Retinal pigment epithelial cell (primary cell): Measurements from ENCODE around the gene ZNF516.

Experiments
- DNase-seq: peaks from one replicate; pipeline ENCODE4 v3.0.0-alpha.2; 2010; ENCODE audit warnings: low read depth
- H3K4me3 ChIP-seq: 2 replicates; pipeline ENCODE4 v1.5.1; 2011; ENCODE audit warnings: mild to moderate bottlenecking, low read length, control low read depth, moderate library complexity
- CTCF ChIP-seq: conservative IDR thresholded peaks from 2 replicates; pipeline ENCODE4 v1.5.1; 2011; ENCODE audit warnings: low read depth, low read length, control low read depth, inconsistent platforms

Gene ZNF516

DNA sequence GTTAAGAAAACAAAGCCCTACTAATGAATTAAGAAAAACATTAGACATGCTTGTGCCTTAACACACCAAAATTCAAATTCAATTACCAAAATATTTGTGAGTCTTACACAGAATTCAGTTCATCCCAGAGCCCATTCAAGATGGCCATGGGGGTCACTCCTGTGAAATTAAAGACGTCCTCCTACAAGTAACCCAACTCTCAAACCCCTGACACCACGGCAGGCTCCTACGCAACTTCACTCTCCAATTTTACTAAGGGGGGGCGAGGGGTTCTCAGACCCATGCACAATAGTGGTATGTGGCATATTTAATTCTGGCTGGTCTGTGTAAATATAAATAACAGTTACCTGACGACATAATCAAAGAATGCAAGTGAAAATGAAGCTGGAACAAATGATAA, 5.0 kb downstream of the ZNF516 start:
- DNase-seq, result no peak
- H3K4me3 ChIP-seq, result peak overlapping the region; percentile 83
- TF ChIP-seq CTCF, result no peak

- TF ChIP-seq CTCF, result no peak
- no peak for DNase-seq
- H3K4me3 ChIP-seq, result no peak overlapping the region
Observed at GRCh38 chr18:76489081-76489480, 6.0 kb downstream of the ZNF516 start.

- TF ChIP-seq CTCF, result no peak
- H3K4me3 ChIP-seq, result no peak overlapping the region
- no peak for DNase-seq
Observed at GRCh38 chr18:76488190-76488589, 6.9 kb downstream of the ZNF516 start.

DNA sequence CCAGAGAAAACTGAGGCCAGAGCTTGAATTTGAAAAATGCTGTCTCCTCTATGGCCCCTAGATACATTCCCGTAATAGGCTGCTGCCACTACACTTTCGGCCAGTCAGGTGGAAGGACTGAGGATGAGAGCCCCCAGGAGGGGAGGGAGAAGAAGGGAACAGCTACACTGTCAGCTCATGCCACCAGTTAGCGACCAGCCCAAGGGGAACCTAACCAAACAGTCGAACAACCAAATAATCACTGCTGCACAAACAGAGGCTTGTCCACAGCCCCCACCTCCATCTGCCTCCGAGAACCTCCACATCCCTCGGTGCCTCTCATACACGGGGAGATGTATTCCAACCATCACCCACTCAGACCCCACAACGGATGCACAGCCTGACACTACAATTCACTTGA, 7.3 kb downstream of the ZNF516 start:
- no peak overlapping the region for H3K4me3 ChIP-seq
- no peak for DNase-seq
- no peak for TF ChIP-seq CTCF

GRCh38 chr18:76487070-76487469, 8.0 kb downstream of the ZNF516 start:
- no peak for DNase-seq
- no peak overlapping the region for H3K4me3 ChIP-seq
- no peak for TF ChIP-seq CTCF

DNA sequence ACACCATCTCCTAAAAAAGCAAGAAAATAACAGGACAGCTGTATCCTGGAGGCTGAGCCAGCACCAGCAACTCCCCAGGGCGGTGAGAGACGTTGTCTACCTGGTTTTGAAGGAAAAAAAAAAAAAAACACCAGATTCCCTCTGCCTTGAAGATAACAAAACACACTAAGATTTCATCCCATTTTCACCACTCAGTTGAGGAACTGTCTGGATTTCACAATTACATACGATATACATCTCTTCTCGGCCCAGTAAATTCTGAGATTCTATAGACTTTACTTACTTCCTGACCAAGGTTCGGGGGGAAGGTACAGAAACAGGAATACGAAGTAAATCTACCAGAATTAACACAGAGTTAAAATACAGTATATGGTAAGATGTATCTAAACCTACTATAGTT, 8.5 kb downstream of the ZNF516 start:
- TF ChIP-seq CTCF, result no peak
- DNase-seq, result no peak
- H3K4me3 ChIP-seq, result no peak overlapping the region

DNA sequence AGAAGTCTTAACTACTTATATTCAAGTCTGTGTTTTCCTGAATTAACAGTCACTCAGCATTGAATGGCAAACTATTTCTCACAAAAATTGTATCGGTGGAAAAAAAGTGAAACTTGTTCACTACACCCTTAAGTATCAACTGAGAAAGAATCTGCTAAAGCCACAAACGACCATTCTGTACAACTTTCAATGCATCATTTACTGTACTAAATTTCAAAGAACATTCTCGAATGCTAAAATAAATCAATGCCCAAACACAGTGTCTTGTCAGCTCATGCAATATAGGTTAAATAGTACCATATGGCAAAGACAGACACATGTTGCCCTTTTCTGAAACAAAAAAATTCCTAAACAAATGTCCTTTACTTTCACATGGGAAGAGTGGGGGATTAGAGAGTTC, 9.0 kb downstream of the ZNF516 start:
- H3K4me3 ChIP-seq, result no peak overlapping the region
- no peak for DNase-seq
- no peak for TF ChIP-seq CTCF
